Astrocyte (in vitro differentiated cells and primary cell): ENCODE measurements around the gene FAM131C. TPM values are rescaled to one million over a fixed set of nuclear protein-coding genes. Genes with fewer than 3 reads are reported as not detected.
A peak's percentile ranks its signal among the peaks of the same experiment; 100 is the strongest.

ENCODE experiments used
- DNase-seq: peaks from one replicate; pipeline ENCODE4 v3.0.0-alpha.2; 2010; ENCODE audit warnings: low read depth
- FAIRE-seq: peaks from 2 replicates; lab custom pipeline; 2011; peaks lifted over from hg19 to GRCh38; lab: Jason Lieb, UNC
- H2AFZ ChIP-seq: 2 replicates; pipeline ENCODE4 v1.6.0; 2012; ENCODE audit warnings: low read depth, low read length, inconsistent platforms
- H3K27ac ChIP-seq: 2 replicates; pipeline ENCODE4 v1.5.1; 2011; ENCODE audit warnings: low read depth, low read length, inconsistent platforms
- H3K27me3 ChIP-seq: 2 replicates; pipeline ENCODE4 v1.6.0; 2011; ENCODE audit warnings: low read length, inconsistent platforms; ENCODE audit not compliant: insufficient read depth
- H3K36me3 ChIP-seq: 2 replicates; pipeline ENCODE4 v1.5.1; 2011; ENCODE audit warnings: low read length, inconsistent platforms; ENCODE audit not compliant: insufficient read depth
- H3K4me1 ChIP-seq: 2 replicates; pipeline ENCODE4 v1.5.1; 2011; ENCODE audit warnings: low read length, inconsistent platforms; ENCODE audit not compliant: insufficient read depth
- H3K4me2 ChIP-seq: 2 replicates; pipeline ENCODE4 v1.6.0; 2012; ENCODE audit warnings: low read length, inconsistent platforms
- H3K4me3 ChIP-seq: 2 replicates; pipeline ENCODE4 v1.5.1; 2011; ENCODE audit warnings: low read depth, mild to moderate bottlenecking, low read length, inconsistent platforms; ENCODE audit not compliant: insufficient read depth
- H3K79me2 ChIP-seq: 2 replicates; pipeline ENCODE4 v1.6.0; 2012; ENCODE audit warnings: mild to moderate bottlenecking, low read length, inconsistent platforms; ENCODE audit not compliant: insufficient read depth
- H3K9ac ChIP-seq: 2 replicates; pipeline ENCODE4 v1.6.0; 2012; ENCODE audit warnings: mild to moderate bottlenecking, low read length, inconsistent platforms
- H3K9me3 ChIP-seq: 2 replicates; pipeline ENCODE4 v1.5.1; 2012; ENCODE audit warnings: low read depth, mild to moderate bottlenecking, low read length, inconsistent platforms; ENCODE audit not compliant: insufficient read depth
- H4K20me1 ChIP-seq: 2 replicates; pipeline ENCODE4 v1.6.0; 2012; ENCODE audit warnings: low read length, inconsistent platforms; ENCODE audit not compliant: insufficient read depth
- H3K27ac Mint-ChIP-seq: one replicate; pipeline ENCODE4 v1.8.0; 2021; ENCODE audit warnings: mild to moderate bottlenecking, mixed read lengths; ENCODE audit not compliant: unreplicated experiment
- H3K27me3 Mint-ChIP-seq: one replicate; pipeline ENCODE4 v1.8.0; 2021; ENCODE audit warnings: low read depth, mixed read lengths; ENCODE audit not compliant: unreplicated experiment
- H3K36me3 Mint-ChIP-seq: one replicate; pipeline ENCODE4 v1.8.0; 2021; ENCODE audit warnings: low read depth, mixed read lengths; ENCODE audit not compliant: unreplicated experiment
- H3K4me1 Mint-ChIP-seq: one replicate; pipeline ENCODE4 v1.8.0; 2021; ENCODE audit warnings: low read depth, mixed read lengths; ENCODE audit not compliant: unreplicated experiment
- H3K4me3 Mint-ChIP-seq: one replicate; pipeline ENCODE4 v1.8.0; 2021; ENCODE audit warnings: mild to moderate bottlenecking, moderate library complexity, mixed read lengths; ENCODE audit not compliant: unreplicated experiment
- H3K9me3 Mint-ChIP-seq: one replicate; pipeline ENCODE4 v1.8.0; 2021; ENCODE audit warnings: mild to moderate bottlenecking, mixed read lengths; ENCODE audit not compliant: unreplicated experiment
- CTCF ChIP-seq: IDR thresholded peaks from 2 replicates; pipeline ENCODE4 v1.5.1; 2011; ENCODE audit warnings: low read depth, mild to moderate bottlenecking, inconsistent platforms, low read length, moderate library complexity; ENCODE audit not compliant: insufficient read depth
- EZH2 ChIP-seq: IDR thresholded peaks from 2 replicates; pipeline ENCODE4 v1.6.1; 2012; ENCODE audit warnings: mild to moderate bottlenecking, low read length, inconsistent platforms; ENCODE audit not compliant: insufficient read depth
- total RNA-seq: library from RNA; stranded (reverse); gene quantifications from 2 replicates; pipeline ENCODE4 v1.2.1, GENCODE V29; 2021

FAM131C gene
- total RNA-seq, 1 donor from 2014 or later = 0.11 TPM

- Histone ChIP-seq H3K9ac (no peak overlapping the region), H3K27me3 (peaks cover 4% of the 10 kb centered on the region), H3K36me3 (no peaks in the 10 kb centered on the region), H3K4me2 (no peak overlapping the region), H3K4me1 (no peaks in the 10 kb centered on the region), H2AFZ (no peak overlapping the region), H3K79me2 (no peaks in the 10 kb centered on the region), H3K9me3 (no peaks in the 10 kb centered on the region), H3K4me3 (no peak overlapping the region), H4K20me1 (no peaks in the 10 kb centered on the region), H3K27ac (no peak overlapping the region)
- Mint-ChIP-seq H3K4me3 (no peak overlapping the region), H3K27ac (no peak overlapping the region), H3K9me3 (no peaks in the 10 kb centered on the region), H3K27me3 (peaks cover 44% of the 10 kb centered on the region), H3K36me3 (no peaks in the 10 kb centered on the region), H3K4me1 (peaks cover 6% of the 10 kb centered on the region)
- no peak for TF ChIP-seq EZH2
- no peak for TF ChIP-seq CTCF
- no peak for DNase-seq
- FAIRE-seq = no peak
Measured at GRCh38 chr1:16066245-16066644, 7.2 kb downstream of the FAM131C start.

GRCh38 chr1:16065269-16065576, 8.2 kb downstream of the FAM131C start:
- no peaks in the 10 kb centered on the region for H3K9me3 ChIP-seq
- no peaks in the 10 kb centered on the region for H3K79me2 ChIP-seq
- H2AFZ ChIP-seq = no peak overlapping the region
- H4K20me1 ChIP-seq = no peaks in the 10 kb centered on the region
- H3K27ac ChIP-seq = no peak overlapping the region
- Mint-ChIP-seq H3K27ac (no peak overlapping the region), H3K4me1 (peaks cover 6% of the 10 kb centered on the region), H3K9me3 (no peaks in the 10 kb centered on the region), H3K36me3 (peaks cover 2% of the 10 kb centered on the region), H3K27me3 (peaks cover 52% of the 10 kb centered on the region), H3K4me3 (no peak overlapping the region)
- no peak overlapping the region for H3K4me2 ChIP-seq
- FAIRE-seq = no peak
- no peak for DNase-seq
- no peaks in the 10 kb centered on the region for H3K36me3 ChIP-seq
- no peak overlapping the region for H3K9ac ChIP-seq
- H3K4me1 ChIP-seq = no peaks in the 10 kb centered on the region
- TF ChIP-seq CTCF (no peak), EZH2 (no peak)
- no peak overlapping the region for H3K4me3 ChIP-seq
- peaks cover 4% of the 10 kb centered on the region for H3K27me3 ChIP-seq

GRCh38 chr1:16064536-16065268, 8.7 kb downstream of the FAM131C start:
- Mint-ChIP-seq H3K27ac (peak overlapping the region; percentile 41), H3K36me3 (peaks cover 2% of the 10 kb centered on the region), H3K9me3 (no peaks in the 10 kb centered on the region), H3K4me3 (no peak overlapping the region), H3K27me3 (peaks cover 50% of the 10 kb centered on the region), H3K4me1 (peaks cover 6% of the 10 kb centered on the region)
- peaks cover 4% of the 10 kb centered on the region for H3K27me3 ChIP-seq
- H2AFZ ChIP-seq = no peak overlapping the region
- no peaks in the 10 kb centered on the region for H3K36me3 ChIP-seq
- no peaks in the 10 kb centered on the region for H4K20me1 ChIP-seq
- H3K79me2 ChIP-seq = no peaks in the 10 kb centered on the region
- H3K4me3 ChIP-seq = no peak overlapping the region
- DNase-seq = no peak
- no peaks in the 10 kb centered on the region for H3K4me1 ChIP-seq
- H3K9me3 ChIP-seq = no peaks in the 10 kb centered on the region
- no peak overlapping the region for H3K9ac ChIP-seq
- no peak overlapping the region for H3K4me2 ChIP-seq
- FAIRE-seq = no peak
- H3K27ac ChIP-seq = no peak overlapping the region
- TF ChIP-seq EZH2 (no peak), CTCF (no peak)
